Adrenal gland (tissue), 5 donors: ENCODE measurements around the gene CNTN4.

ENCODE experiments used
- POLR2A ChIP-seq, 2 donors: fragments of 450-650 bp; IDR thresholded peaks; one replicate each; pipeline ENCODE4 v1.6.1; 2017; ENCODE audit warnings: antibody characterized with exemption in 2 of 2, mild to moderate bottlenecking in 2 of 2, moderate library complexity in 1 of 2
- TF ChIP-seq, protein P1 (sequence below), 6 experiments: fragments of 450-650 bp in 4 of 6; fragments of 200-600 bp in 2 of 6; sonication (generic) in 1 of 6; IDR thresholded peaks; 1 replicate in 5 of 6; 2 replicates in 1 of 6; pipeline versions ENCODE4 v1.5.1 to v1.8.0; 2016 to 2021; ENCODE audit warnings: antibody characterized with exemption in 6 of 6, mild to moderate bottlenecking in 2 of 6, moderate library complexity in 1 of 6
- donor health status: DM: no; HTN: no; CAD: no.

DNA sequence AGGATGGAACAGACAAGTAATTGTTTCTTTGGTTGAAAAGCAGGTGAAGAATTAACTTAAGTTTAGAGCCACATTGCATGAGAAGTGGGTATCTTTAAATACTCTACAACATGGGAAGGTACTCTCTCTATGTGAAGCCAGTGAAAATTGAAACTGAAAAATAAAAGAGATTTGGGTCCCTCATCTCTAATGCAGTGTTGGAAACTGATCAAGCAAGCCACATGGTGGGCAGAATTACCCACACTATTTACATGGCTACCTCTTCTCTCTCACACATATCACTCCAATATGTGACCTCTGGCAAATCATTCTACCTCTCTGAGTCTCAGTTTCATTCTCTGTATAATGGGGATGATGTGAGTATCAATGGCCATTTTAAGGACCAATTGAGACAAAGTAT lies 672.5 kb downstream of the CNTN4 start:
- TF ChIP-seq, protein P1, sequence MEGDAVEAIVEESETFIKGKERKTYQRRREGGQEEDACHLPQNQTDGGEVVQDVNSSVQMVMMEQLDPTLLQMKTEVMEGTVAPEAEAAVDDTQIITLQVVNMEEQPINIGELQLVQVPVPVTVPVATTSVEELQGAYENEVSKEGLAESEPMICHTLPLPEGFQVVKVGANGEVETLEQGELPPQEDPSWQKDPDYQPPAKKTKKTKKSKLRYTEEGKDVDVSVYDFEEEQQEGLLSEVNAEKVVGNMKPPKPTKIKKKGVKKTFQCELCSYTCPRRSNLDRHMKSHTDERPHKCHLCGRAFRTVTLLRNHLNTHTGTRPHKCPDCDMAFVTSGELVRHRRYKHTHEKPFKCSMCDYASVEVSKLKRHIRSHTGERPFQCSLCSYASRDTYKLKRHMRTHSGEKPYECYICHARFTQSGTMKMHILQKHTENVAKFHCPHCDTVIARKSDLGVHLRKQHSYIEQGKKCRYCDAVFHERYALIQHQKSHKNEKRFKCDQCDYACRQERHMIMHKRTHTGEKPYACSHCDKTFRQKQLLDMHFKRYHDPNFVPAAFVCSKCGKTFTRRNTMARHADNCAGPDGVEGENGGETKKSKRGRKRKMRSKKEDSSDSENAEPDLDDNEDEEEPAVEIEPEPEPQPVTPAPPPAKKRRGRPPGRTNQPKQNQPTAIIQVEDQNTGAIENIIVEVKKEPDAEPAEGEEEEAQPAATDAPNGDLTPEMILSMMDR (IDR thresholded peaks at IDR 0.05), result no peak
- TF ChIP-seq POLR2A (IDR thresholded peaks at IDR 0.05), result no peak
